ENCODE data around the gene PMM2. TPM values are rescaled to one million over a fixed set of nuclear protein-coding genes. Genes with fewer than 3 reads are reported as not detected.

The PMM2 gene
- total and polyA plus RNA-seq, 2 donors (not counting 1 experiment from before 2014, with no cell fraction given), result 15.8 to 47.5 TPM

DNA sequence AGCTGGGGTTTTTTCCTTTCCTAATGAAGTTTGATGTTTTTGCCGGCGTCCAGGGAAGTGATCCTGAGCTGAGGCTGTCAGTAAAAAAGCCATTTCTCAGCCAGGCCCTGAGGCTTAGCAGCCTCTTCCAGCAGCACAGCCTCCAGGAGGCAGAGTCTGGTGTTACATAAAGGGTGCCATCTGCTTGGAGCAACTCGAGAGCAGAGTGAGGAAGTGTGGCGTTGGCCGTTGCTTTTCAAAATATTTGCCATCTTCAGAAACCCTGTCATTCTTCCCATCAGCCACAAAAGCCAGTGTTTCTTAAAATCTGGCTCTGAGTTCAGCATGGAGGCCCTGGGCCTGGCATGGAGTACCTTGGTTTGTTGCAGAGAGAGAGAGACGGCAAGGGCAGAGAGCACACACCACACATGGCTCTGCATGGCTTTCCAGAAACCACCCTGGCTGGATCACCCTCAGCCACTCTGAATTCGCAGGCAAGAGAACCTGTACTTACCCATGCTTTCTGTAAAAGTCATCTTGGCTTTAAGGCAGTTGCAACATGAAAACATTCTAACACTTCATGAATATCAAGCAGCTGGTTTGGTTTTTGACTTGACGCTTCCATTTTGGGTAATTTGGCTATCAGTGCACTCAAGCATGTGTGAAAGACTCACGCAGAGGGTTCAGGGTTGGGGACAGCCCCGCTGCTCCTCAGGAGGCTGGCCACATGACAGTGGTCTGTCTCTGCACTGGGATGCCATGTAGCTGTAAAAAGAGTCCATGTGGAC, 21.0 kb downstream of the PMM2 start:
- Histone ChIP-seq H3K27me3 (replicated peaks in 1 of 4; ENCODE audit: control extremely low read depth in 1 of 4, control insufficient read depth in 3 of 4, insufficient read depth in 4 of 4, low read length in 3 of 4) (no peaks in the 10 kb centered on the region), H3K9ac (ENCODE audit: low read length) (no peak overlapping the region), H3K36me3 (replicated peaks in 1 of 2; ENCODE audit: control extremely low read depth in 1 of 2, control insufficient read depth in 1 of 2, extremely low read depth in 1 of 2, insufficient read depth in 2 of 2, low read length in 1 of 2) (peaks cover 7 to 49% of the 10 kb centered on the region in 2 experiments), H3K4me3 (ENCODE audit: control extremely low read depth in 1 of 5, extremely low read depth in 1 of 5, insufficient read depth in 1 of 5, low read depth in 2 of 5, low read length in 4 of 5) (no peak overlapping the region), H3K27ac (ENCODE audit: low read length in 2 of 2) (no peak overlapping the region), H3K4me2 (replicated peaks; ENCODE audit: low read depth, low read length, poor library complexity, severe bottlenecking) (no peak overlapping the region), H3K4me1 (ENCODE audit: control insufficient read depth in 2 of 2, insufficient read depth in 2 of 2, low read length in 2 of 2) (peaks cover 8% of the 10 kb centered on the region in 2 donors), H4K20me1 (ENCODE audit: control insufficient read depth, insufficient read depth, low read length, poor library complexity, severe bottlenecking) (no peaks in the 10 kb centered on the region), H3K79me2 (ENCODE audit: control insufficient read depth, insufficient read depth, low read length) (peaks cover 28% of the 10 kb centered on the region), H3K9me3 (ENCODE audit: control extremely low read depth in 1 of 3, control insufficient read depth in 2 of 3, insufficient read depth in 1 of 3, low read length in 2 of 3) (no peaks in the 10 kb centered on the region), H2AFZ (ENCODE audit: insufficient read depth, low read depth, low read length, poor library complexity, severe bottlenecking) (no peak overlapping the region)
- intact Hi-C loops (cut with micrococcal nuclease), result no loop called here
- Mint-ChIP-seq H3K4me3 (peak overlapping the region; percentile 27), H3K27me3 (no peaks in the 10 kb centered on the region), H3K27ac (peak overlapping the region; percentile 57), H3K9me3 (ENCODE audit: insufficient read depth) (no peaks in the 10 kb centered on the region), H3K4me1 (peaks cover 21% of the 10 kb centered on the region)
- TF ChIP-seq, protein P1, sequence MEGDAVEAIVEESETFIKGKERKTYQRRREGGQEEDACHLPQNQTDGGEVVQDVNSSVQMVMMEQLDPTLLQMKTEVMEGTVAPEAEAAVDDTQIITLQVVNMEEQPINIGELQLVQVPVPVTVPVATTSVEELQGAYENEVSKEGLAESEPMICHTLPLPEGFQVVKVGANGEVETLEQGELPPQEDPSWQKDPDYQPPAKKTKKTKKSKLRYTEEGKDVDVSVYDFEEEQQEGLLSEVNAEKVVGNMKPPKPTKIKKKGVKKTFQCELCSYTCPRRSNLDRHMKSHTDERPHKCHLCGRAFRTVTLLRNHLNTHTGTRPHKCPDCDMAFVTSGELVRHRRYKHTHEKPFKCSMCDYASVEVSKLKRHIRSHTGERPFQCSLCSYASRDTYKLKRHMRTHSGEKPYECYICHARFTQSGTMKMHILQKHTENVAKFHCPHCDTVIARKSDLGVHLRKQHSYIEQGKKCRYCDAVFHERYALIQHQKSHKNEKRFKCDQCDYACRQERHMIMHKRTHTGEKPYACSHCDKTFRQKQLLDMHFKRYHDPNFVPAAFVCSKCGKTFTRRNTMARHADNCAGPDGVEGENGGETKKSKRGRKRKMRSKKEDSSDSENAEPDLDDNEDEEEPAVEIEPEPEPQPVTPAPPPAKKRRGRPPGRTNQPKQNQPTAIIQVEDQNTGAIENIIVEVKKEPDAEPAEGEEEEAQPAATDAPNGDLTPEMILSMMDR (IDR thresholded peaks at IDR 0.05), result no peak
- TF ChIP-seq EZH2 (IDR thresholded peaks at IDR 0.05; ENCODE audit: borderline replicate concordance, insufficient read depth, low read depth, low read length, poor library complexity, severe bottlenecking), result no peak
- 49% methylated on average over 8 of the region's 10 CpGs for WGBS (ENCODE audit: insufficient coverage)
- peak; percentile 73 for ATAC-seq (ENCODE audit: low read depth)
- ChIA-PET CTCF (interaction anchor here (0.6 to 0.9 kb wide), 3 partner anchors 9 to 61 kb away, joined by 3 to 5 read pairs (median 3); no protein-coding TSS in a partner anchor), POLR2A (interaction anchor here (0.6 kb wide), 1 partner anchor 18 kb away, joined by 8 read pairs; no protein-coding TSS in a partner anchor)
- DNase-seq, result peak; percentile 20

Measured in B cell (primary cell).